Stimulated activated CD4-positive, alpha-beta T cell treated with anti-CD3 and anti-CD28 coated beads, Interleukin-4, amount 100 ng/mL, for 48 hours (primary cell): ENCODE measurements around the gene CPTP.

Experiments used
- DNase-seq, 2 donors: peaks; one replicate each; pipeline ENCODE4 v3.0.0-alpha.2; 2020; ENCODE audit warnings: low read depth in 2 of 2

Gene CPTP

DNA sequence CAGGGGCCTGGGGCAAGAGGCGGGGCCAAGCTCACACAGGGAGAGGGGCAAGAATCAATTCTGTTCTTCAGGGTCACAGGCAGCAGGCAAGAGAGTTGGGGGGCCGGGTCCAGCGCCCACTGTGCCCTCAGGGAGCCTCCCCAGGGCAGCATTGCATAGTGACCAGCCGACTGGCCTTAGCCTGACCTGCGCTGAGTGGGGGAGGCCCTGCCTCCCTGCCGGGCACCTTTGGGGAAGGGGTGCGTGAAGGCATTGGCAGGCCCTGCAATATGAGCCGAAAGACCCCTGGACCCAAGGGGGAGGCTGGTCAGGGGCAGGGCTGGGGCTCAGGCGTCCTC, 32.2 kb upstream of the CPTP start:
- DNase-seq, result no peak

DNA sequence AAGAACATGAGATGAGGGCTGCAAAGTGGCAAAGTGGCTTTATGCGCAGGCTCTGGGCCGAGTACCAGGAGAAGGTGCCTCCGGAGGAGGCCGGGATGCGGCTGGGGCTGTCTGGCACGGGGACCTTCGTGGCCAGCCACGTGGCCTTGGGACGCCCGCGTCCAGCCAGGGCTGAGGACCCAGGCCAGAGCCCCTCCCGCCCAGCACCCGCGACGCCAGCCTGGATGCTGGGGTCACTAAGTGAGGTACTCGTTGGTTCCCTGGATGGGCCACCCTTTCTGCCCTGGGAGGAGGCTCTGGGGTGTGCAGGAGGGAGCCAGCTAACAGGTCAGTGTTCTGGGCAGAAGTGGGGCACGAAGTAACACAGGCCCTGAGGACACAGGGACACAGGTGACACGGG, 31.8 kb upstream of the CPTP start:
- DNase-seq, result no peak

DNA sequence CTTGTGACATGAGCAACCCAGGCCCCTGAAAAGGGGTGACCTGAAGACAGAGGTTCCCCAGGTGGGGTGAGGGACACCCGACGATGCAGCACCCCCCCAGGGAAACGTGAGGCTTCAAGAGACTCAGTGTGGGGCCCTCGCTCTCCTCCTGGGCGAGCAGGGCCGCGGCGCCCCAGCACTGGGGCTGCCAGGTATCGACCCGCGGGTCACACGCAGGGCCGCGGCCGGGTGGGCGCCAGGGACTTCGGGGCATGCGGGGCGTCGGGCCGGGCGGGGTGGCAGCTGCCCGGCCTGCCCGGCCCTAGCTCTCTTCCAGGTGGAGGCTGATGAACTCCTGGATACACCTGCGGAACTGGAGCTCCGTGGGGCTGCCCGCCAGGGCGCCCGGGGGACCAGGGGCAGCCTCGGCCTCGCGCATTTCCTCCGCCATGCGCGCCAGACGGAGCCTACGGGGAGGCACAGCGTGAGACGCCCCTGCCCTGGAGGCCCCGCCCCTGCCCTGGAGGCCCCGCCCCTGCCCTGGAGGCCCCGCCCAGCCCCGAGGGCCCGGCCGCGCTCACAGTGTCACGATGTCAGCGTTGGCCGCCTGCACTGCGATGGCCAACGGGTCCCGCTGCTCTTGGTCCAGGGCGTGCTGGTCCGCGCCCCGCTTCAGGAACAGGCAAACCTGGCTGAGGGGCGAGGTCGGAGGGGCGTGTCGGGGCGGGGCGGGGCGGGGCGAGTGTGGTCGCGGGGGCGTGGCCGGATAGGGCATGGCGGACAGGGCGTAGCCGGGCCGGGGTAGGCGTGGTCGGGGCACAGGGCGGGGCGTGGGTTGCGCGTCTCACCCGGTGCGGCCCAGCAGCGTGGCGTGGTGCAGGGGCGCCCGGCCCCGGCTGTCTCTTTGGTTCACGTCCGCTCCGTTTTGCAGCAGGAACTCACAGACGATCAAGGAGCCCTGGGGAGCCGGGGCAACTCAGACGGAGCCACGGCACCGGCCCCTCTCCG, 31.0 kb upstream of the CPTP start:
- DNase-seq, result no peak

DNA sequence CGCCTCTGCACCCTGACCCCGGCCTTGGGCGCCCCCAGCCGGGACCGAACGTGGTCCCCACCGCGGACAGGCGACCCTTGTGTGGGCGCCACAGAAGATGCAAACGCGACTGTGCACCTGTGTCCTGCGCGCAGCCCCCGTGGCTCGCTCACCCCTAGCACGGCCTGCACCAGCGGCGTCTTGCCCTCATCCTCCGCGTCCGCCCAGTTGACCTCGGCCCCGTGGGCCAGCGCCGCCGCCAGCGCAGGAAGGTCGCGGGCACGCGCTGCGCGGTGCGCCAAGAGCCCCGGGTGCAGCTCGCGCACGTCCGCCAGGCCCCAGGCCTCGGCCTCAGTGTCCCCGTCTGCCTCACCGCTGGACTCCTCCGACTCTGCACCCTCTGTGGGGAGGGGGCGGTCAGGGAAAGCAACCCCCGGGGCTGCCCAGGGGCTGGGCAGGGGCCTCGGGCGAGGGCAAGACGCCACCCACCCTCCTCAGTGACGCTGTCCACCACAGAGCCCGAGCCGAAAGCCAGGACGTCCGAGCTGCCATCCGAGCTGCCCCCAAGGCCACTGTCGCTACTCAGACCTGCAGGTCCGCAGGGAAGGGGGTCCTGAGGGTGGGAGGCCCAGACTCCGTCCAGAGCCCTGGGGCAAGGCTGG, 30.2 kb upstream of the CPTP start:
- no peak for DNase-seq

DNA sequence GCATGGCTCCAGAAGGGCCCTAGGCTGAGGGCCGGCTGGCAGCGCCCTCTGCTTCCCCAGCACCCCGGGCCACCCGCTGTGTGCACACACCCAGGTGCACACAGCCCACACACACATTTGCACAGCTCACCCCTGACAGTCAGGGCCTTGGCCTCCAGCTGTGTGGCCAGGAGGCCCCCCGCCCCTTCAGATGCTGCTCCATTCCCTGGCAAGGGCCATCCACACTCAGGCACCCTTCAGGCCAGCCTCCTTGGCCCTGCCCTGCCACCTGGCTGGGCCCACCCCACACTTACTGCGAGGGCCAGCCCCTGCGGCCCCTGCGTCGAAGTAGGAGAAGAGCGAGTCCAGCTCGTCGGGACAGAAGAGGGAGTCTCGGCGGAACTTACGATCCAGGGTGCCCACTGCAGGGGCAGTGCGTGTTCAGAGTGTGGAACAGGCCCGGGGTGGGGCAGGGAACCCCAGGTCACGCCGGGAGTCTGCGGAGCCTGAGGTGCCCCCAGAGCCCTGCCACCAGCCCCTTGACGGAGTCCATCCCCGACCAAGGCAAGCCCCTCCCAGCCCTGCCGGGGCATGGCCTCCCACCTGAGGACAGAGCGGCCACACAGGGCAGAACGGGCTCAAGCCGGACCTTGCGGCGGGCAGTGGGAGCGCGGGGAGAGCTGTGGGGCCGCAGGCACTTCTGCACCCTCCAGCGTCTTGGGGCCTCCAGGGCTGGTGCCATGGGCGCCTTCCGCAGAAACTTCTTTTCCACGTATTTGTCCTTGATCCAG, 29.3 kb upstream of the CPTP start:
- no peak for DNase-seq

DNA sequence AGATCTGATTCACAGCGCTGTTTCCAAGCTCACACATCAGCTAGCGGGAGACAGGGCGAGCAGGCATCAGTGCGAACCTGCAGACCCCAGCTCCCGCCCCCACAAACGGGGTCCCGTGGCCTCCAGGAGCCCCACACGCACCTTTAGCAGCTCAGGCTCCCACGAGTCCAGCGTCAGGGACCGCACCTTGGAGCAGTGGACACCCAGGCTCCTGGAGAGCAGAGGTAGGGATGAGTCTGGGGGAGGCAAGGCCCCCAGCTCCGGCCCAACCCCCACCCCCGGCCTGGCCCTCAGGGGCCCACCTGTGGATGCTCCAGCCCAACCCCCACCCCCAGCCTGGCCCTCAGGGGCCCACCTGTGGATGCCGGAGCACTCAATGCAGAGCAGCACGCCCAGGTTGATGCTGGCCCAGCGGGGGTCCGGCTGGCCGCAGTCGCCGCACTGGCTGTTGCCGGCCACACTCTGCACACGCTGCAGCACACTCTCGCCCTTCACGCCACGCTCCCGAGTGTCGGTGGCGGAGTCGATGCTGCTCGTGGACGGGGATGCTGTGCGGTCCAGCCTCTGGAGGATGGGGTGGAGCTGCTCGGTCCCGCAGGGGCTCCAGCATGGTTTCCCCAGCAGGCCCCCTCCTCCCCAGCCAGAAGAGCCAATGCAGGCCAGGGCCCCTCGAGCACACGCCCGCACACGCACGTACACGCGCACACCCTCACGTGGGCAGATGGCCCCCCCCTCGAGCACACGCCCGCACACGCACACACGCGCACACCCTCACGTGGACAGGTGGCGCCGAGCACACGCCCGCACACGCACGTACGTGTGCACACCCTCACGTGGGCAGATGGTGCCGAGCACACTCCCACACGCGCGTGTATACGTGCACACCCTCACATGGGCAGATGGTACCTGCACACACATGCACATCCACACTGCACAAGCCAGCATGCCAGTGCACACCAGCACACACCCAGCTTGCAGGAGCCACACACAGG, 28.2 kb upstream of the CPTP start:
- no peak for DNase-seq

DNA sequence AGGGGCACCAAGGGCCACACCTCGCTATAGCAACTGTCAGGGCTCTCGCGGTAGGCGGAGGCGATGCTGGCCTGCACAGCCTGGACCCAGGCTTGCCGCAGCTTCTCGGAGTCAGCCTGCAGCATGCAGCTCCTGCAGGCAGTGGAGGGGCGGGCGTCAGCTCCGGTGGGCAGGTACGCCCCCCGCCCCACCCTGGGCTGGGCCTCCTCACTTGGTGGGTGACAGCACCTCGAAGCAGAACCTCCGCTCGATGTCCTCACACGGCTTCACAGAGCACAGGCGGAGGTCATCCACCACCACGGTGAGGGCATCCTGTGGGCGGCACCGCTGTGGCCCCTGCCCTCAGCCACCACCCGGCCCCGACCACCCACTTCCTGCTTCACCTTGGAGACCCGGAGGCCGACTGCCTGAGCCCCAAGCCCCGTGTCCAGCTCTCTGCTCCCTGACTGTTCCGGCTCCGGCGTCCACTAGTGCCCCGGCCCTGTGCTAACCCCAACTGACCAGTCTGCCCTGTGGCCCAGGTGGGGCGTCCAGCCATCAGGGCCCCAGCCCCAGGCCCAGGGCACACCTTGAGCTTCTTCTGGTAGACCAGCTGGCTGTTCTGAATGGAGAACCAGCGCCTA, 26.7 kb upstream of the CPTP start:
- no peak for DNase-seq

DNA sequence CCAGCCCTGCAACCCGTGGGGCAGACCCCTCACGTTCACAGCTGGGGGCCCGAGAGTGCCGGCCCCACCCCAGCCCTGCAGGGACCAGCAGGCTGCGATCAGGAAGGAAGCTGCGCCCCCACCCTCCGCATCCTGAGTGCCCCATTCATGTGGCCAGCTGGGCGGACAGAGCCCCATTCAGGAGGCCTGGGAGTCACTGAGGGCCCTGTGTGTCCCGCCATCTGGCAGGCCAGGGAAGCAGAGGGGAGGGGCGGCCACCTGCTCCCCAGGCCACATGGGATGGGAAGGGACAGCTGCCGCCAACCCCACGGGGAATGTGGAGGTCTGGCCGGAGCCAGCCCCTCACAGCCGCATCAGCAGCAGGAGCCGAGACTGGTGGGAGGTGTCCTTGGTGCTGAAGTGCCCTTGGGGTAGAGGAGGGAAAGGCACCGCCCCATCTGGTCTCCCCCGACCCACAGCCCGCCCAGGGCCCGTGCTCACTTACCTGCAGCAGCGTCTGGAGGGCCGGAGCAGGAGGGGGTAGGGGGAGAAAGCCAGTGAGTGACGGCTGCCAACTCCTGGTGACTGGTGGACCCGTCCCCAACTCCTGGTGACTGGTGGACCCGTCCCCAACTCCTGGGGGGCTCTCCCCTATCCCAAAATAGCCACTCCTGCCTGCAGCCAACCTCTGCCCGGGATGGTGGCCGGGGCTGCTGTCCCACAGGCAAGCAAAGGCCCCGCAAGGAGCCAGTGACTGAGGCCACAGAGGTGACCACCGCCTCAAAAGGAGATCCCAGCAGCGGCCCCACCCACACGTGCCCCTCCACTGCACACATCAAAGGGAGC, 25.5 kb upstream of the CPTP start:
- no peak for DNase-seq

DNA sequence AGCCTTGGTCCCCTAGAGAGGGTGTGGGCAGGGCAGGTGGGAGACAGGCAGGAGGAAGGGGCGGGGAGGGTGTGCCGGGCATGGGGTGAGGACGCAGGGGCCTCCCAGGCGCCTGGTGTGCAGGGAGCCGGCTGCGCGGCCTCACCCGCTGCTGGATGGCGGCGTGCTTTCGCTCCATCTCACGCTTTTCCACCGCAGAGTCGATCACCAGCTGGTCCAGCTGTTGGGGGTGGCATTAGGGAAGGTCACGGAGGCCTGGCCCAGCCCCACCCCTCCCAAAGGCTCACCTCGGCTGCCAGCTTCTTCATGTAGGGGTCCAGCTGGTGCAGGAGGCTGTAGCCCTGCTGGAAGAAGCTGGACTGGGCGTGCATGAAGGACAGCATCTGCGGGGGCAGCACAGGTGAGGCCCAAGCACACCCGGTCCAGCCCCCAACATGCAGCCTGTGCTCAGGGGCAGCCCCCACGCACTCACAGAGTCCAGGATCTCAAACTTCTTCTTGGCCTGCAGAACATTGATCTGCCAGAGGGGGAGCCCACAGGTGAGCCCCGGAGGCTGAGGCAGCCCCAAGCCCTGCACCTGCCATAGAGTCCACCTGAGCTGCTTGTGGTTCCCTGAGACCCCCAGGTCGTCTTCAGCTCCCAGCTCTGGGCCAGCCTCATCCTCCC, 24.8 kb upstream of the CPTP start:
- DNase-seq, result no peak

DNA sequence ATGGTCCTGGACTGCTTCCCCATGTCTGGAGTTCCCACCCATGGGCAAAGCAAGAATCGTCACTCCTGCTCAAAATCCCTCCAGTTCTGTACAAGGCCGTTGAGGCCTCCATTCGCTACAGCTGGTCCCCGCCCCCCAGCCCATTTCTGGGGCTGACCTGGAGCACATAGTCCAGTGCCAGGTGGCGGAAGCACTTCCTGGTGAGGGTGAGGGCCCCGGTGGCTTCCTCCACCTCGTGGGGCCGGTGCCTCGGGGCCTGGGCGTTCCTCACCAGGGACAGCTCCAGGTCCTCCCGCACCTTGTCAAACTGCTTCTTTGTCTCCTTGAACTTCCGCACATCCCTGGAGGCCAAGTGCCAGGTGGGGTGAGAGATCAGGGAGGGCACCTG, 24.3 kb upstream of the CPTP start:
- DNase-seq, result no peak

DNA sequence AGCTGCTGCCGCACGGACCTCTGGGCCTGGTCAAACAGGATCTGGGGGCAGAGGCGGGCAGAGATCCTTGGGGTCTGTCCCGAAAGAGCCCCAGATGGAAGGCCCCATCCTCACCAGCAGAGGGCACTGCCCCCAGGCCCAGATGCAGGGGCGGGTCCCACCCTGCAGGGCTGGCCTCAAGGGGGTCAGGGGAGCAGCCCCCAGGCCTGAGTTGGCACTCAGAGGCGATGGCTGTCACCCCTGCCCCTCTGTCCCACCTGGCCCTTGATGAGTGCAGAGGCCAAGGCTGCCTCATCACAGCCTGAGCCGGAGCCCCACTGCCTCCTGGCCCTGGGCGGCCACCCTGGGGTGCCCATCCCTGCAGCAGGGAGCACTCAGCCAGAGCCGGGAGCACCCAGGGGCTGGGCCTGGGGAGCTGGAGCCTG, 22.6 kb upstream of the CPTP start:
- DNase-seq, result no peak

DNA sequence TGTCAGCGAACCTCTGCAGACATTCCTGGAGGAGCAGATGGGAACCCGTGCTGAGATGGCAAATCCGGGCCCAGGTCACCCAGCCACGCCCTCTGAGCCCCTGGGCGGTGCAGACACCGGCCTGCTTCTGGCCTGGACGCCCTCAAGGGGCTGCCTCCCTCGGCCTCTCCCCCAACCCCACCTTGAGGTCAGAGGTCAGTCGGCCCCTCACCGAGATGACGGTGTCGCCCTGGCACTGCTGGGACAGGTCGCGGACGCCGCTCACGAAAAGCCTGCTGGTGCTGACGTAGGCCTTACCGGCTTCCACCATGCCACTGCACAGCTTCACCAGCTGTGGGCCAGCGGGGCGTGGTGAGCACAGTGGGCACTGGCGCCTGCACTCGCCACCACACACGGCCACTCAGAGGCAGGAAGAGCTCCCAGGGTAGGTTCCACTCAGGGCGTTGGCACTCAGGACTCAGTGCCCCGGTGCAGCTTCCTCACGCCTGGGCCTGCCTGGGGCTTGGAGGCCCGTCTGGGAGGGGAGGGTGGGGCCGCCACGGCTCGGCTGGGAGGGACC, 21.6 kb upstream of the CPTP start:
- no peak for DNase-seq

DNA sequence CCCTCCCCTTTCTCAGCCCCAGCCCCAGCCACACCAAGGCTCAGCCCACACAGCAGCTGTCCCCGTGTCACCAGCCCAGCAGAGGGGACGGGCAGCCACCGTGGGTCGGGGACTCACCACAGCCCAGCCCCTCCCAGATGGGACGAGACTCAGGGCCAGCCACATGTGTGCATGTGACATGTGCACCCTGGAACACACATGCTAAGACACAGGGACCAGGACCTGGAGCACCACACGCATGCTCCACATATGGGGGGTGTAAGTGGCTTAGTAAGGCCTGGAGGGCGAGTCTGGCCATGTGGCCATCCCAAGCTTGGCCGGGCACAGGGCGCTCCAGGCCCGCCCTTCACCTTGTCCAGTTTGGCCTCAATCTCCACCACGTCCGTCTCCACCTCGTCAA, 20.9 kb upstream of the CPTP start:
- no peak for DNase-seq

DNA sequence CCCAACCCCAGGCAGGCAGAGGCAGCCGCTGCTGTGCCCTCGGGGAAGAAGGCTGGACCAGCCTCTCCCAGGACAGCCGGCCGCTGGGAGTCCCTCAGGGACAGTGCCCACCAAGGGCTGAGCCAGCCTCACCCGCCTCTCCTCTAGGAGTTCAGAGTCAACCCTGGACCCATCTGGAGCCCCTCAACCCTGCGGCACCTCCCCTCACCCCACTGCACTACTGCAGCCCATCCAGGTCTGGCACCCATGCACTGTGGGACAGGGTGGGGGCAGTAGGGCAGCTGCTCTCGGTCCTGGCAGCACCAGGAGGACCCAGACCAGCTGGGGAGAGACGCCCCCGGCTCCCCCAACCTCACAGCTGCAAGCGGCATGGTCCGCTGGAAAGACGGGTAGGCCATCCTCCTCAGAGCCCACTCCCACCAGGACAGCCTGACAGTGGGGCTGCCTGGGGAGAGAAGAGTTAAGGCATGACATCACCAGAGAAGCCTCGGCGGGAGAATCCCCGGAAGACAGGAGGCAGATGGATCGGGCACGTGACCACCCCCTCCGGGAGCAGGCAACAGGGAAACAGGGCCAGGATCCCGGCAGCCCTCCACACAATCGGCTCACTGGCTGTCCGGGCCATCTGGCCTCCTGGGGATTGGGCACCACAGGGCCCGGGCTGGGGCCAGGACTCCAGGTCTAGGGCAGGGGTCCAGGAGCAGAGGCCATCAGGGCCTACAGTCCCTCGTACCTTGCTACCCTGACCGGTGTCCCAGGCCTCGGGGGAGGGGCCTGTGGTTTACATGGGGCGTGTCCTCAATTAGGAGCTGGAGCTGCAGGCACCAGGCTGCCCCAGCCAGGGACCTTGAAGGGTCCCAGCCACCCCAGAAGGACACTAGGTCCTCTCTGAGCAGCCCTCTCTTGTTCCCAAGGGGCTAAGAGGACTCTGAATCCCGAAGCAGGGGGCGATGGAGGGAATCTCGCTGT, 20.0 kb upstream of the CPTP start:
- DNase-seq, result no peak

DNA sequence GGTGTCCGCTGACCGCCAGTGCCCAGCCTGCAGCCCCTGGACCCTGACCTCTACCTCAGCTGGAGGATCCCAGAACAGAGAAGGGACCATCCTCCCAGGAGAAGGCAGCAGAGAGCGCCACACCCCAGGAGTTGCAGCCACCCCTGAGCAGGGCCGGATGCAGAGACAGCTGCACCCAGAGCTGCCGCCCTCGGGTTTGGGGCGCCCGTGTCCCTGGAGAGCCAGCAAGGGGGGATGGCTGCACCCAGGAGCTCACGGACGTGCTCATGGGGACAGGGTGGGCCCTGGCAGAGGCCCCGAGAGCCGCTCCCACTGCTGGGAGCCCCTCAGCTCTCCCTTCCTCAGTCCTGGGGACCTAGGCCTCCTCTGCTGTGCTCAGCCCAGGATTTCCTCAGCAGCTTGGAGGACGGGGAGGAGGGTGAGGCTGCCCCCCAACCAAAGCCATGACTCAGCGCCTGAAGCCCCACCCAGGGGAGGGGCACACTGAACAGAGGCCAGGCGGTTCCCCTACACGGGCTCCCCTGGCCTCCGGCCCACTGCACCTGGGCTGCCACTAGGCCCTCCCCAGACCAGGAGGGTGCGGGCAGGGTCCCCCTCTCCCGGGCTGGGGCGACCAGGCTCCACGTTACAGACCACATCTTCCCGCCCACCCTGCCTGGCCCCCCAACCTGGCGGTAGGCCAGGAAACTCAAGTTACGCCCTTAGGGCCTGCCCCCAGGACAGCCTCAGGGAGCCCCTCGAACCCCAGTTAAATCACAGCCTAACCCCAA, 19.1 kb upstream of the CPTP start:
- peak in 1 of 2 donors; percentile 45 for DNase-seq

DNA sequence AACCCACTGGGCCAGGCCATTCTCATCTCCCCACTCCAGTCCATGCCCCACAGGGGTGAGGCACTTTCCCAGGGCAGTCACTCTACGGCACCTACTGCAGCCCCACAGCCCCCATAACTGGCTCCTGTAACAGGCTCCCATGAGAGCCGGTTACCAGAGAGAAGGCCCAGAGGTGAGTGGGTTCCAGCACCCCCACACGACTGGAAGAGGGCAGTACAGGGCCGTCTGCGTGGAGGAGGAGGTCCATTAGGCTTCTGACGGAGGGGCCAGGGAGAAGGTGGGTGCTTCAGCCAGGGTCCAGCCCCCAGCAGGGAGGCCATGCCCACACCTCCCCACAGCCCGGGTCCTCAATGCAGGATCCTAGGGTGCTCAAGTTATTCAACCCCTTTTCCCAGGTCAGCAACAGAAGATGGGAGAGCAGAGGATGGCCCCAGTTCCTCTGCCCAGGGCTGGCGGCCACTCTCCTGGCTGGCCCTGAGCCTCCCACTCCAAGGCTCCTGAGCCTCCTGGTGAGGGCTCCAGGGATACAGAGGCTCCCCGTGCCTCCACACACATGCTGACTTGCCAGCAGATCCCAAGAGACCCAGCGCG, 18.4 kb upstream of the CPTP start:
- no peak for DNase-seq
